ENCODE results near the gene PTPRE. TPM values are rescaled to one million over a fixed set of nuclear protein-coding genes. Genes with fewer than 3 reads are reported as not detected.

Gene PTPRE
- total RNA-seq, 1 experiment from 2014 or later = 0.70 TPM

- H3T11ph ChIP-seq (ENCODE audit: low read length) = no peak overlapping the region
- no peak overlapping the region for H4K5ac ChIP-seq (ENCODE audit: insufficient read length, low read depth, low read length)
- peaks cover 2% of the 10 kb centered on the region for H3K27me3 Mint-ChIP-seq (ENCODE audit: low read depth)
- H3K27me3 ChIP-seq (ENCODE audit: insufficient read depth, low read length) = no peaks in the 10 kb centered on the region
- H2BK5ac ChIP-seq (ENCODE audit: insufficient read length, low read length) = no peak overlapping the region
- H3K9me3 ChIP-seq (ENCODE audit: control insufficient read depth, low read depth, low read length) = no peaks in the 10 kb centered on the region
- H3K27ac Mint-ChIP-seq = no peak overlapping the region
- H3K4ac ChIP-seq (ENCODE audit: low read depth, low read length) = no peak overlapping the region
- H3K4me2 ChIP-seq (ENCODE audit: insufficient read depth, insufficient read length, low read length) = no peak overlapping the region
- H2BK120ac ChIP-seq (ENCODE audit: low read depth, low read length, poor library complexity, severe bottlenecking) = no peak overlapping the region
- no peak for DNase-seq
- no peak for TF ChIP-seq CTCF (conservative IDR thresholded peaks at IDR 0.05)
- no peaks in the 10 kb centered on the region for H3K79me1 ChIP-seq (ENCODE audit: insufficient read depth, low read depth, low read length, poor library complexity, severe bottlenecking)
- no CpG with 5 or more reads among the region's 2 CpGs for WGBS (ENCODE audit: extremely low coverage, insufficient read length, low lambda C conversion rate)
- H3K18ac ChIP-seq (ENCODE audit: insufficient read length, low read depth, low read length) = no peak overlapping the region
- H3K9me3 Mint-ChIP-seq = peaks cover 2 to 4% of the 10 kb centered on the region in 2 experiments; a peak in 3 of 5 replicates
- H3K79me2 ChIP-seq (ENCODE audit: insufficient read depth, low read length) = no peaks in the 10 kb centered on the region
- no peak overlapping the region for H3K4me3 Mint-ChIP-seq
- H2AK5ac ChIP-seq (ENCODE audit: insufficient read length, low read length) = no peak overlapping the region
- H4K91ac ChIP-seq (ENCODE audit: insufficient read length, low read depth, low read length) = no peak overlapping the region
- peaks cover 19 to 20% of the 10 kb centered on the region in 2 experiments; a peak in 3 of 4 replicates for H3K4me1 Mint-ChIP-seq
- H3K9ac ChIP-seq (ENCODE audit: extremely low read depth, insufficient read length, low read length) = no peak overlapping the region
- no peak overlapping the region for H3K27ac ChIP-seq (ENCODE audit: insufficient read length, low read depth, low read length)
- H2BK20ac ChIP-seq (ENCODE audit: low read depth, low read length, poor library complexity, severe bottlenecking) = no peak overlapping the region
- H3K4me1 ChIP-seq (ENCODE audit: insufficient read depth, low read length) = no peaks in the 10 kb centered on the region
- H3K56ac ChIP-seq (ENCODE audit: insufficient read length, low read depth, low read length) = no peak overlapping the region
- H3K23ac ChIP-seq (ENCODE audit: insufficient read length, low read depth, low read length) = no peak overlapping the region
- no peaks in the 10 kb centered on the region for H4K20me1 ChIP-seq (ENCODE audit: control insufficient read depth, insufficient read depth, insufficient read length)
- no peak overlapping the region for H2BK15ac ChIP-seq (ENCODE audit: low read depth, low read length)
- H4K8ac ChIP-seq (replicated peaks; ENCODE audit: insufficient read length, low read depth, low read length) = no peak overlapping the region
- H3K36me3 Mint-ChIP-seq (ENCODE audit: insufficient read depth in 1 of 3, low read depth in 3 of 3) = peaks cover 0 to 4% (median 2%) of the 10 kb centered on the region in 3 experiments; a peak in 3 of 7 replicates
- H2AFZ ChIP-seq (ENCODE audit: low read length) = no peak overlapping the region
- H2BK12ac ChIP-seq (ENCODE audit: insufficient read length, low read depth, low read length) = no peak overlapping the region
- H3K14ac ChIP-seq (ENCODE audit: insufficient read depth, low read length) = no peak overlapping the region; the same call in 1 of the 2 replicates
- H3K23me2 ChIP-seq (ENCODE audit: insufficient read length, low read depth, low read length, poor library complexity, severe bottlenecking) = no peaks in the 10 kb centered on the region
Measured at GRCh38 chr10:127921753-127922145, 14.8 kb downstream of the PTPRE start.

Data from H9 (cell line).